Measurements from ENCODE around the gene CAMSAP2.

- TF ChIP-seq, protein P1, sequence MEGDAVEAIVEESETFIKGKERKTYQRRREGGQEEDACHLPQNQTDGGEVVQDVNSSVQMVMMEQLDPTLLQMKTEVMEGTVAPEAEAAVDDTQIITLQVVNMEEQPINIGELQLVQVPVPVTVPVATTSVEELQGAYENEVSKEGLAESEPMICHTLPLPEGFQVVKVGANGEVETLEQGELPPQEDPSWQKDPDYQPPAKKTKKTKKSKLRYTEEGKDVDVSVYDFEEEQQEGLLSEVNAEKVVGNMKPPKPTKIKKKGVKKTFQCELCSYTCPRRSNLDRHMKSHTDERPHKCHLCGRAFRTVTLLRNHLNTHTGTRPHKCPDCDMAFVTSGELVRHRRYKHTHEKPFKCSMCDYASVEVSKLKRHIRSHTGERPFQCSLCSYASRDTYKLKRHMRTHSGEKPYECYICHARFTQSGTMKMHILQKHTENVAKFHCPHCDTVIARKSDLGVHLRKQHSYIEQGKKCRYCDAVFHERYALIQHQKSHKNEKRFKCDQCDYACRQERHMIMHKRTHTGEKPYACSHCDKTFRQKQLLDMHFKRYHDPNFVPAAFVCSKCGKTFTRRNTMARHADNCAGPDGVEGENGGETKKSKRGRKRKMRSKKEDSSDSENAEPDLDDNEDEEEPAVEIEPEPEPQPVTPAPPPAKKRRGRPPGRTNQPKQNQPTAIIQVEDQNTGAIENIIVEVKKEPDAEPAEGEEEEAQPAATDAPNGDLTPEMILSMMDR (IDR thresholded peaks at IDR 0.05; ENCODE audit: control extremely low read depth in 1 of 3, insufficient read depth in 1 of 3, low read depth in 1 of 3, low read length in 3 of 3): no peak
- no peak for TF ChIP-seq TCF12 (IDR thresholded peaks at IDR 0.05; ENCODE audit: low read depth, low read length)
- TF ChIP-seq JUND (IDR thresholded peaks at IDR 0.05; ENCODE audit: low read length): no peak
- TF ChIP-seq EP300 (IDR thresholded peaks at IDR 0.05; ENCODE audit: borderline replicate concordance in 1 of 2, low read depth in 2 of 2, low read length in 2 of 2): no peak
- no peak for TF ChIP-seq GABPA (IDR thresholded peaks at IDR 0.05; ENCODE audit: borderline replicate concordance, insufficient read depth, low read length)
- no peak for TF ChIP-seq CHD1 (IDR thresholded peaks at IDR 0.05; ENCODE audit: low read depth, low read length)
- no peak for TF ChIP-seq SAP30 (IDR thresholded peaks at IDR 0.05; ENCODE audit: insufficient read depth, insufficient replicate concordance, low read length)
- TF ChIP-seq YY1 (IDR thresholded peaks at IDR 0.05; ENCODE audit: low read depth, low read length): no peak
- no peak for TF ChIP-seq ATF3 (IDR thresholded peaks at IDR 0.05; ENCODE audit: insufficient read depth, low read depth, low read length)
Observed at GRCh38 chr1:200740571-200741208, 2.0 kb downstream of the CAMSAP2 start.
